Suprapubic skin (tissue), 4 donors: ENCODE measurements around the gene TBX4. TPM values are rescaled to one million over a fixed set of nuclear protein-coding genes. Genes with fewer than 3 reads are reported as not detected.

Source experiments
- DNase-seq, 2 donors: peaks; one replicate each; pipeline ENCODE4 v3.0.0-alpha.2; 2019; ENCODE audit warnings: low spot score in 2 of 2
- H3K27ac ChIP-seq: fragments of 200-600 bp; sonication (generic); one replicate; pipeline ENCODE4 v1.5.1; 2019
- H3K27me3 ChIP-seq: fragments of 200-600 bp; sonication (generic); one replicate; pipeline ENCODE4 v1.5.1; 2019
- H3K36me3 ChIP-seq: fragments of 200-600 bp; sonication (generic); one replicate; pipeline ENCODE4 v1.5.1; 2019
- H3K4me1 ChIP-seq: fragments of 200-600 bp; sonication (generic); one replicate; pipeline ENCODE4 v1.5.1; 2019
- H3K4me3 ChIP-seq: fragments of 200-600 bp; sonication (generic); one replicate; pipeline ENCODE4 v1.5.1; 2019; ENCODE audit warnings: mild to moderate bottlenecking
- H3K9me3 ChIP-seq: fragments of 200-600 bp; sonication (generic); one replicate; pipeline ENCODE4 v1.5.1; 2019
- EP300 ChIP-seq: sonication (generic); formaldehyde crosslinking; IDR thresholded peaks from one replicate; pipeline ENCODE4 v1.6.1; 2017; ENCODE audit warnings: antibody characterized with exemption
- POLR2A ChIP-seq, 2 donors: fragments of 450-650 bp; IDR thresholded peaks; one replicate each; pipeline ENCODE4 v1.6.1; 2017; ENCODE audit warnings: antibody characterized with exemption in 2 of 2, mild to moderate bottlenecking in 2 of 2, moderate library complexity in 2 of 2
- POLR2AphosphoS5 ChIP-seq, 3 donors: sonication (generic); formaldehyde crosslinking; IDR thresholded peaks; one replicate each; pipeline ENCODE4 v1.6.1; 2017; ENCODE audit warnings: antibody characterized with exemption in 3 of 3
- WGBS: methylation state at CpG from one replicate; pipeline ENCODE4 v1.1.5; 2018; 5-methylcytosine and 5-hydroxymethylcytosine counted together
- total RNA-seq, 4 donors: library from RNA; depleted of rRNA; stranded (reverse); fragments of >200 nt; gene quantifications; one replicate each; pipeline ENCODE4 v1.1.0, GENCODE V29; 2016
- TF ChIP-seq, protein P1 (sequence below), 2 donors: fragments of 200-600 bp in 1 of 2; fragments of 450-650 bp in 1 of 2; sonication (generic) in 1 of 2; IDR thresholded peaks; one replicate each; pipeline ENCODE4 v1.5.1; 2016 to 2019; ENCODE audit warnings: antibody characterized with exemption in 2 of 2, mild to moderate bottlenecking in 1 of 2, moderate library complexity in 1 of 2

TBX4 gene
- total RNA-seq, 4 donors from 2014 or later = 0.30 to 0.56 TPM; not detected in 2

DNA sequence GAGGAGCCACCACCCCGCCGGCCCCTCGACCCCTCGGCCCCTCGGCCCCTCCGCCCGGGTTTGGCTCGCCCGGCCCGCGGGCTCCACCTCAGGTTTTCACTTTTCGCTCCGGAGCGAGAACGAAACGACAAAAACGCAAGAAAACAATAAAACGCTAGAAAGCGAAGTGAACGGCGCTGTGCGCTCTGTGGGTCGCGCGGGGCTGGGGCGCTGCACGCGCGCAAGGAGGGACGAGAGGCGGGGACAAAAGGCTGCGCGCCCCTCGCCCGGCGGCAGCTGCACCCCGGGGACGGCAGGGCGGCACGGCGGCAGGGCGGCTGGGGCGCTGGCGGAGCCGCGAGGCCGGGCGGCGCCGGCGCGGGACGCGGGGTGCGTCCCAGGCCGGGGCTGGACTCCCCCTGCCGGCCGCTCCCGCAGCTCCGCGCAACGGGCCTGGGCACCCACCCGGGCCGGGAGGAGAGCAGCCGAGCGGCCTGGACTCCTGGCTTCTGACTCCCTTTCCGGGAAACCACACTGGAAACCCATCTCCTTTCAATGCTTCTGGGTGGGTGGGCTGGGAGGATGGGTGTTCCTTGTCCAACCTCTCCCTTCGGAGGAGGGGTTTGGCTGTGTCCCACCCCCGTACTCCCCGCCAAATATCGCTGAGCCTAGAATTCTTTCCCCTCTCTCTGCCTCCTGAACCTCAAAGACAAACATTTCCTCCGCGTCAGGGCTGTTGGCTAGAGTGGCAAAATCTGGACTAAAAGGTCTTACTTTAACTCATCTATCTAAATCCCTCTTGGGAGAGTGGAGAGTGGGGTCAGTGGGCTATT lies 42.7 kb upstream of the TBX4 start:
- DNase-seq = peak; percentile 73 to 81
- no peaks in the 10 kb centered on the region for H3K9me3 ChIP-seq
- WGBS = 2% methylated on average over 43 of the region's 73 CpGs
- no peak for TF ChIP-seq EP300
- TF ChIP-seq, protein P1, sequence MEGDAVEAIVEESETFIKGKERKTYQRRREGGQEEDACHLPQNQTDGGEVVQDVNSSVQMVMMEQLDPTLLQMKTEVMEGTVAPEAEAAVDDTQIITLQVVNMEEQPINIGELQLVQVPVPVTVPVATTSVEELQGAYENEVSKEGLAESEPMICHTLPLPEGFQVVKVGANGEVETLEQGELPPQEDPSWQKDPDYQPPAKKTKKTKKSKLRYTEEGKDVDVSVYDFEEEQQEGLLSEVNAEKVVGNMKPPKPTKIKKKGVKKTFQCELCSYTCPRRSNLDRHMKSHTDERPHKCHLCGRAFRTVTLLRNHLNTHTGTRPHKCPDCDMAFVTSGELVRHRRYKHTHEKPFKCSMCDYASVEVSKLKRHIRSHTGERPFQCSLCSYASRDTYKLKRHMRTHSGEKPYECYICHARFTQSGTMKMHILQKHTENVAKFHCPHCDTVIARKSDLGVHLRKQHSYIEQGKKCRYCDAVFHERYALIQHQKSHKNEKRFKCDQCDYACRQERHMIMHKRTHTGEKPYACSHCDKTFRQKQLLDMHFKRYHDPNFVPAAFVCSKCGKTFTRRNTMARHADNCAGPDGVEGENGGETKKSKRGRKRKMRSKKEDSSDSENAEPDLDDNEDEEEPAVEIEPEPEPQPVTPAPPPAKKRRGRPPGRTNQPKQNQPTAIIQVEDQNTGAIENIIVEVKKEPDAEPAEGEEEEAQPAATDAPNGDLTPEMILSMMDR (IDR thresholded peaks at IDR 0.05) = peak; percentile 36 to 57
- H3K27me3 ChIP-seq = peaks cover 68% of the 10 kb centered on the region
- H3K27ac ChIP-seq = no peak overlapping the region
- peak overlapping the region; percentile 53 for H3K4me3 ChIP-seq
- H3K4me1 ChIP-seq = peaks cover 60% of the 10 kb centered on the region
- no peaks in the 10 kb centered on the region for H3K36me3 ChIP-seq

DNA sequence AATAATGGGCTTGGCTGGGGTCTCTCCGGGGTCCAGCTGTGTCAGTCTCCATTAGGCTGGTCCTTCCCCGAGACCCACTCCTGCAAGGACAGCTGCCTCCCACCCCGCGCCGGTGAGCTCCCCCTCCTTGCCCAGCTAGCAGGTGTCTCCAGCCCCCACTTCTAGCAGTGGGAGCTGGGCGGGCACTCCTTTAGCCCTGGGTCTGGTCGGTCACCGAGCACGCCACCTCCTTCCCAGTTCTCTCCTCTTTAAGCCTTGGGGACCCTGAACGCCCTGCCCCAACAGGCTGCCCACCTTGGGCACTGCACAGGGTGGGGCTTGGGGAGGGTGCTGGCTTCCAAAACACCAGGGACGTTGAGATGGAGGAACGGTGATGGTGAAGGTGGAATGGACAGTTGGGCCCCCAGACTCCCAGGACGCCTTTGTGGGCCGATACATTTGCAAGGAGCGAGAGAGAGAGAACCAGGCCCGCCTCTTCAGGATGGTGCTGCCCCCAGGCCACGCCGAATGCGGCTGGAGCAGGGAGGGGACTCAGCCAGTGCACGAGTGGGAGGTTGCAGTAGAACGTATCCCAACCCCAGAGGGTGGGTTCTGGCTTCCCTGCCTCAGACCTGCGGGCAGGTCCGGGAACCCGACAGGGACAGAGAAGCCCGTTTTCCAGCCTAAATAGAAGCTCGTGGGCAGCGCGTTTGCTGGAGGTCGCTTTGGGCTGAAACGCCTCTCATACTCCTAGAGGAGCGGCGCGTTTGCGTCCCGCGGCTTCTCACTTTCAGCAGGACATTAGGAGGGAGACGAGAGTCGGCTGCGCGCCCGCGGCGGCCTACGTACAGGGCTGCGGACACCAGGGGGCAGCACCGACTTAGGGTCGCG lies 41.8 kb upstream of the TBX4 start:
- H3K4me1 ChIP-seq = peaks cover 52% of the 10 kb centered on the region
- DNase-seq = peak; percentile 78 to 87
- H3K36me3 ChIP-seq = no peaks in the 10 kb centered on the region
- TF ChIP-seq, protein P1 (IDR thresholded peaks at IDR 0.05) = peak in 1 of 2 donors; percentile 59
- no peak for TF ChIP-seq POLR2A (IDR thresholded peaks at IDR 0.05)
- no peak for TF ChIP-seq EP300
- TF ChIP-seq POLR2AphosphoS5 (IDR thresholded peaks at IDR 0.05) = no peak
- WGBS = 28% methylated on average over 22 of the region's 48 CpGs
- H3K9me3 ChIP-seq = no peaks in the 10 kb centered on the region
- H3K27ac ChIP-seq = peak overlapping the region; percentile 75
- H3K4me3 ChIP-seq = peak overlapping the region; percentile 54
- H3K27me3 ChIP-seq = peaks cover 59% of the 10 kb centered on the region

DNA sequence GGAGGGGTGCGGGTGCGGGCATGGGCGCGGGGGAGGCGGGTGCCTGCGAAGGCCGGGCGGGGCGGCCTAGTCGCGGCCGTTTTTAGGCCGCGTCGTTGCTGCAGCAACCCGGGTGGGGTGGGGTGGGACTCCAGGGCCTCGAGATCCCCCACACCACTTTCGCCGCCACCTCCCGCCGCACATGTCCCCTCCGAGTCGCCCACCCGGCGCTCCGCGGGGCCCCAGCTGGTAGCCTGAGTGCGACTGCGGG lies 41.3 kb upstream of the TBX4 start:
- peaks cover 53% of the 10 kb centered on the region for H3K27me3 ChIP-seq
- TF ChIP-seq POLR2A (IDR thresholded peaks at IDR 0.05) = no peak
- TF ChIP-seq, protein P1 (IDR thresholded peaks at IDR 0.05) = peak in 1 of 2 donors; percentile 4
- H3K36me3 ChIP-seq = no peaks in the 10 kb centered on the region
- peaks cover 50% of the 10 kb centered on the region for H3K4me1 ChIP-seq
- 6% methylated on average over 14 of the region's 29 CpGs for WGBS
- peak overlapping the region; percentile 75 for H3K27ac ChIP-seq
- no peaks in the 10 kb centered on the region for H3K9me3 ChIP-seq
- no peak for DNase-seq
- peak overlapping the region; percentile 54 for H3K4me3 ChIP-seq

DNA sequence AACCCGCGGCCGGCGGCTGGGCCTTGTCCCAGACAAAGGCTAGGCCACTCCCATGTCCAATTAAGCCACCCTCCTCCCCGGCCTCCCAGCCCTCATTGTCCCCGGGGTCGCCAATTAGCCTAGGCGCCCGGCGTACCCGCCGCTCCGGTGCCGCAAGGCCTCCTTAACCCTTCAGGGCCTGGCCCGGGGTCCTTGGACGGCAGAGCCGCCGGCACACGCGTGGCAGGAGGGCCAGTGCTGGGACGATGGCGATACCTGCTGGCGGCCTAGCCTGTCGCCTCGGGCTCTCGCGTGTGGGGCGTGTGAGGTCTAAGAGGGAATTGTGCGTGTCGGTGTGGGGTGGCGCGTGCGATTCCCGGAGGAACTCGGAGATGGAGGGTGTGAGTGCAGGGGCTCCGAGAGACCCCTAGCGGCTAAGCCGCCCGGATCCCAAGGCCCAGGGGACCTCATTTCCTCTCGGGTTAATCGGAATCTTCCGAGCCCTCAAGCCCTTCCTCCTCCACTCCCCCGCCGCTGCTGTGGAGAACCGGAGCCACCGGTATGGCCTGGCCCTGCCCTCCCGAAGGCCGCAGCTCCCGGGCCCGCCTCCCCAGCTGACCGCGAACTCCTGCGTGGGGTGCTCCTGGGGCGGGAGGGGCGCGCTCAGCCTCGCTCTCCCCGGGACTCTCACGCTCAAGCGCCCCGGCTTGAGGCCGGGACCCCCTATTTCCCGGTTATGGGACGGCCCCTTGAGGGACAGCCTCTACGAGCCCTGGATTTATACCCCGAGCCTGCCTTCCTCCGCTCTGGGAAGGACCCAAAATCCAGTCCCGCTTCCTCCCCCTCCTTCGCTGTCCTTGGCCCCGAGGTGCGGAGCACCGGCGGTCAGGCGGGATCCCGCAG lies 40.7 kb upstream of the TBX4 start:
- TF ChIP-seq POLR2A (IDR thresholded peaks at IDR 0.05) = no peak
- TF ChIP-seq, protein P1 (IDR thresholded peaks at IDR 0.05) = no peak
- TF ChIP-seq POLR2AphosphoS5 (IDR thresholded peaks at IDR 0.05) = no peak
- TF ChIP-seq EP300 = no peak
- peak overlapping the region; percentile 54 for H3K4me3 ChIP-seq
- 3% methylated on average over 27 of the region's 75 CpGs for WGBS
- H3K27ac ChIP-seq = peak overlapping the region; percentile 75
- peaks cover 50% of the 10 kb centered on the region for H3K27me3 ChIP-seq
- H3K4me1 ChIP-seq = peaks cover 50% of the 10 kb centered on the region
- DNase-seq = peak; percentile 72 to 82
- H3K9me3 ChIP-seq = no peaks in the 10 kb centered on the region
- no peaks in the 10 kb centered on the region for H3K36me3 ChIP-seq
